ENCODE data around the gene ARL8B.

GRCh38 chr3:5122741-5123706, 932 bp downstream of the ARL8B start:
- TF ChIP-seq CTCF (IDR thresholded peaks at IDR 0.05): no peak
- TF ChIP-seq POLR2A (IDR thresholded peaks at IDR 0.05): no peak
- peak in 2 of 4 donors; percentile 10 to 29 for TF ChIP-seq POLR2AphosphoS5 (IDR thresholded peaks at IDR 0.05)
